GM18499 (cell line): Measurements from ENCODE around the gene MARK4.

ENCODE experiments used
- ATAC-seq: cut with Tn5 transposase; IDR thresholded peaks from one replicate; pipeline ENCODE4 v1.9.1; 2021; ENCODE audit warnings: moderate number of reproducible peaks; ENCODE audit not compliant: insufficient read depth, unreplicated experiment

Gene MARK4

GRCh38 chr19:45352471-45352870 is 101.4 kb downstream of the MARK4 start:
- ATAC-seq = no peak

GRCh38 chr19:45352914-45353796 is 102.1 kb downstream of the MARK4 start:
- no peak for ATAC-seq

DNA sequence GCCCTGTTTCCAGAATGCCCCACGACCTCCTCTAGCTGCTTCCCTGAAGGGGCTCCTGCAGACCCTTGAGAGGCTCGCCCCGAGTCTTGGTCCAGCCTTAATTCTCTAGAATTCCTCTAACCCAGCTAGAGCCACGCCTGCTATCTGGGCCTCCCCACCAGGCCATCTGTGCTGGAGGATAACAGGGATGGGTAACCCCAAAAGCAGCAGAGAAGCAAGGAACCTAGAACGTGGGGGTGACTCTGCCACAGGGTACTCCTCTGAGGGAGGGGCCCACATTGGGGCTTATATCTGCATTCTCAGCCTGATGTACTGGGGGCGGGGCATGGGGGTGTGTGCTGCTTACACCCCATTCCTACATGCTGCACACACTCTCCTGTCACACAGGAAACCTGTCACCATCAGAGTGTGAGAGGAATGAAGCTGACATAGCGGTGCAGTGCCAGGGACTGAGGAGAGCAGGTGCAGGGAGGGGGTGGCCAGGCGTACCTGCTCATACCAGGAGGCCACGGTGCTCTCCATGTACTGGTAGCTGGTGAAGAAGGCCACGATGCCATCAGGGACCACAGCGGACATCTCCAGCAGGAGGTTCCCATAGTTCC is 103.3 kb downstream of the MARK4 start:
- ATAC-seq = no peak
